ENCODE data around the gene OXCT2. TPM values are rescaled to one million over a fixed set of nuclear protein-coding genes. Genes with fewer than 3 reads are reported as not detected.
A peak's percentile ranks its signal among the peaks of the same experiment; 100 is the strongest.

The OXCT2 gene
- total and polyA plus RNA-seq, 9 of the 15 experiments (the other 6 are each of a cell fraction or from before 2014, with no cell fraction given), result 0.08 to 0.64 (median 0.22) TPM; not detected in 2

GRCh38 chr1:39757501-39757900 lies 13.6 kb downstream of the OXCT2 start:
- ChIA-PET POLR2A (no interaction called here), CTCF (ENCODE audit: low intra/inter-chr PET ratio) (no interaction called here)
- no peak overlapping the region for H3K4me3 ChIP-seq
- H3K9me3 ChIP-seq (replicated peaks; ENCODE audit: control insufficient read depth, insufficient read depth, low read depth, low read length), result no peaks in the 10 kb centered on the region
- H3K36me3 ChIP-seq (ENCODE audit: control insufficient read depth, insufficient read depth, low read length), result peaks cover 59% of the 10 kb centered on the region; the same call in 2 of the 3 replicates
- in situ Hi-C loops (cut with MboI), result no loop called here
- DNase-seq (ENCODE audit: extremely low read depth in 1 of 4, low spot score in 3 of 4) (peak in 1 of 4 experiments; percentile 20), ATAC-seq (no peak), FAIRE-seq (no peak)
- no peak overlapping the region for H3K4me2 ChIP-seq (ENCODE audit: insufficient read depth, low read length)
- 43% methylated on average over 5 of the region's 5 CpGs for WGBS (ENCODE audit: insufficient coverage, low coverage, missing lambda C conversion rate)
- H3K9me1 ChIP-seq (ENCODE audit: control insufficient read depth, insufficient read depth, low read length), result no peaks in the 10 kb centered on the region
- H3K27me3 ChIP-seq (ENCODE audit: control insufficient read depth in 2 of 2, insufficient read depth in 2 of 2, low read length in 2 of 2), result no peaks in the 10 kb centered on the region
- no peak overlapping the region for H3K9ac ChIP-seq (ENCODE audit: insufficient read depth in 1 of 2, low read depth in 2 of 2, low read length in 2 of 2)
- intact Hi-C loops (cut with micrococcal nuclease), result no loop called here
- H3K4me1 ChIP-seq (replicated peaks in 1 of 2; ENCODE audit: control insufficient read depth in 2 of 2, insufficient read depth in 2 of 2, low read length in 2 of 2), result peaks cover 3 to 16% of the 10 kb centered on the region in 2 experiments; a peak in 2 of 5 replicates
- no peak overlapping the region for H2AFZ ChIP-seq (ENCODE audit: low read depth, low read length)
- H3K79me2 ChIP-seq (ENCODE audit: control insufficient read depth, insufficient read depth, low read length), result no peaks in the 10 kb centered on the region
- H4K20me1 ChIP-seq (replicated peaks; ENCODE audit: control insufficient read depth, insufficient read depth, low read length), result no peaks in the 10 kb centered on the region; the same call in 1 of the 2 replicates
- BruUV-seq (replicated peaks), result no TSS peak
- no peak overlapping the region for H3K27ac ChIP-seq (ENCODE audit: extremely low read depth, low read depth, low read length)
- TF ChIP-seq ZNF561 (CRISPR knock-in tag; conservative IDR thresholded peaks at IDR 0.05), result no peak
- no peak for TF ChIP-seq ZNF695 (CRISPR knock-in tag; IDR thresholded peaks at IDR 0.05)
- TF ChIP-seq CREB5 (CRISPR knock-in tag; IDR thresholded peaks at IDR 0.05), result no peak
- peak; percentile 56 for TF ChIP-seq NCOR1 (IDR thresholded peaks at IDR 0.05)
- no peak for TF ChIP-seq ZNF696 (CRISPR knock-in tag; conservative IDR thresholded peaks at IDR 0.05)
- TF ChIP-seq SREBF2 (CRISPR knock-in tag; IDR thresholded peaks at IDR 0.05), result no peak
- no peak for TF ChIP-seq ZNF324 (CRISPR knock-in tag; IDR thresholded peaks at IDR 0.05)
- no peak for TF ChIP-seq NFATC3 (IDR thresholded peaks at IDR 0.05)
- TF ChIP-seq ILK (tag; IDR thresholded peaks at IDR 0.05; ENCODE audit: borderline replicate concordance, low read depth), result no peak
- TF ChIP-seq YY1 (IDR thresholded peaks at IDR 0.05; ENCODE audit: borderline replicate concordance in 1 of 3, control insufficient read depth in 1 of 3, extremely low read depth in 1 of 3, insufficient read depth in 3 of 3, insufficient read length in 1 of 3, insufficient replicate concordance in 2 of 3, low read depth in 1 of 3, low read length in 2 of 3), result no peak
- no peak for TF ChIP-seq ZNF586 (CRISPR knock-in tag; conservative IDR thresholded peaks at IDR 0.05)
- TF ChIP-seq MEIS2 (IDR thresholded peaks at IDR 0.05; ENCODE audit: partially characterized antibody), result peak; percentile 9
- TF ChIP-seq TEAD4 (IDR thresholded peaks at IDR 0.05; ENCODE audit: low read length), result peak; percentile 33; the same call in 1 of the 2 replicates
- no peak for TF ChIP-seq TEAD4 (CRISPR knock-in tag; IDR thresholded peaks at IDR 0.05; ENCODE audit: borderline replicate concordance)
- TF ChIP-seq NCOA6 (IDR thresholded peaks at IDR 0.05), result no peak
- TF ChIP-seq CEBPB (tag; IDR thresholded peaks at IDR 0.05), result no peak
- peak; percentile 79 for TF ChIP-seq TCF3 (CRISPR knock-in tag; IDR thresholded peaks at IDR 0.05)
- no peak for TF ChIP-seq SRSF1 (IDR thresholded peaks at IDR 0.05; ENCODE audit: low read depth, low read length)

Measured in K562 (cell line).